Measurements from ENCODE around the gene ZBTB7C.
A peak's percentile ranks its signal among the peaks of the same experiment; 100 is the strongest.

The ZBTB7C gene

GRCh38 chr18:48433541-48433940 is 24.4 kb upstream of the ZBTB7C start:
- TF ChIP-seq ZFX (IDR thresholded peaks at IDR 0.05) (no peak), CTCF (conservative IDR thresholded peaks at IDR 0.05) (no peak)
- H3K27ac ChIP-seq = no peak overlapping the region

- H3K27ac ChIP-seq = no peak overlapping the region
- TF ChIP-seq ZFX (IDR thresholded peaks at IDR 0.05) (no peak), CTCF (conservative IDR thresholded peaks at IDR 0.05) (no peak)
Observed at GRCh38 chr18:48430150-48430549, 21.0 kb upstream of the ZBTB7C start.

GRCh38 chr18:48428475-48429177 is 19.4 kb upstream of the ZBTB7C start:
- TF ChIP-seq ZFX (IDR thresholded peaks at IDR 0.05) = no peak
- TF ChIP-seq CTCF (conservative IDR thresholded peaks at IDR 0.05) = no peak
- no peak overlapping the region for H3K27ac ChIP-seq

- no peak overlapping the region for H3K27ac ChIP-seq
- no peak for TF ChIP-seq ZFX (IDR thresholded peaks at IDR 0.05)
- no peak for TF ChIP-seq CTCF (conservative IDR thresholded peaks at IDR 0.05)
Observed at GRCh38 chr18:48422947-48423378, 13.8 kb upstream of the ZBTB7C start.

- H3K27ac ChIP-seq = peak overlapping the region; percentile 33
- peak; percentile 22 for TF ChIP-seq CTCF (conservative IDR thresholded peaks at IDR 0.05)
- TF ChIP-seq ZFX (IDR thresholded peaks at IDR 0.05) = no peak
Observed at GRCh38 chr18:48419277-48420022, 10.3 kb upstream of the ZBTB7C start.

- H3K27ac ChIP-seq = peak overlapping the region; percentile 33
- no peak for TF ChIP-seq ZFX (IDR thresholded peaks at IDR 0.05)
- no peak for TF ChIP-seq CTCF (conservative IDR thresholded peaks at IDR 0.05)
Observed at GRCh38 chr18:48418539-48419276, 9.5 kb upstream of the ZBTB7C start.

- peak overlapping the region; percentile 33 for H3K27ac ChIP-seq
Observed at GRCh38 chr18:48417985-48418384, 8.8 kb upstream of the ZBTB7C start.

More at GRCh38 chr18:48417985-48418384, 8.8 kb upstream of the ZBTB7C start:
- TF ChIP-seq ZFX (IDR thresholded peaks at IDR 0.05) (no peak), CTCF (conservative IDR thresholded peaks at IDR 0.05) (no peak)
